Gastroesophageal sphincter (tissue), 3 donors: ENCODE data around the gene MEF2A.

ENCODE experiments used
- CTCF ChIP-seq, 4 experiments: fragments of 200-600 bp in 2 of 4; fragments of 450-650 bp in 2 of 4; sonication (generic) in 1 of 4; IDR thresholded peaks; one replicate each; pipeline ENCODE4 v1.5.1; 2017 to 2019; ENCODE audit warnings: antibody characterized with exemption in 4 of 4, mild to moderate bottlenecking in 2 of 4, moderate library complexity in 2 of 4
- POLR2A ChIP-seq, 2 donors: fragments of 450-650 bp; IDR thresholded peaks; one replicate each; pipeline ENCODE4 v1.6.1; 2017; ENCODE audit warnings: antibody characterized with exemption in 2 of 2, mild to moderate bottlenecking in 2 of 2, moderate library complexity in 1 of 2

- TF ChIP-seq CTCF (IDR thresholded peaks at IDR 0.05): no peak
- no peak for TF ChIP-seq POLR2A (IDR thresholded peaks at IDR 0.05)
These were observed 143.6 kb downstream of the MEF2A start for GRCh38 chr15:99709243-99709986.
